COLO829 (cell line): ENCODE measurements around the gene LEF1.
"Not testable (repeated sequence)": the region's sequence is repeated elsewhere in the genome, so short reads cannot be mapped to it uniquely, and the experiment has no call there.

Experiments
- DNase-seq: peaks from one replicate; pipeline ENCODE4 v3.0.0; 2012; ENCODE audit warnings: low spot score

The LEF1 gene

GRCh38 chr4:108060686-108061321 is 107.9 kb downstream of the LEF1 start:
- DNase-seq = peak; percentile 41

- DNase-seq = peak; percentile 80
Observed at GRCh38 chr4:108060164-108060563, 108.6 kb downstream of the LEF1 start.

DNA sequence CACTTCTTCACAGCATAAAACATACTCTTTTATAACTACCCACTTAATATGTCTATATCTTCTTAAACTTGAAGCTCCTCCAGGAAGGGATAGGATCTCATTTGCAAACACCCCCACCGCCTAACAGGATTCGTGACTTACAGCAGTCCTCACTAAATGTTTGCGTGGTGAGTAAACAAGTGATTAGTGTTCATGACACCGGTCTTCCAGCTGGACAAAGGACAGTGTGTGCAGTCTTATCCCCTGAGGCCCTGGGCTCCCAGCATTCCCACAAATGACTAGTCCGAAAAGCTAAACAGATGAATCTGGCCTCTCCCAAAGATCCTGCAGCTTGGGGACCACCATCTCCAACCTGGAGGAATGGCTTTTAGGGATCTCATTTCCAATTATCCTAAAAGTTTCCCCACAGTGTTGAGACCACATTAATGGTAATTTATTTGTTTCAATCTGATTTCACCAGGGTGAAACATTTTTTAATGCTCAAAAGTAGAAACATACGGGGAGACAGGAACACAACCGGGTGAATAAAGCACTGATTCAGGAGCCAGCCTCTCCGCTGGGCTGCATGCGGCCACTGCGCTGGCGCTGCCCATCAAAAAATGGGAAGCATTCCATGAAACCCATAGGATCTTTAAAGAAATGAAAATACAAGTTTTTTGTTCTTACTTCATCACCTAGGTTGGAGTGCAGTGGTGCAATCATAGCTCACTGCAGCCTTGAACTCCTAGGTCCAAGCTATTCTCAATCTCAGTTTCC is 109.9 kb downstream of the LEF1 start:
- peak; percentile 99 for DNase-seq

- no peak for DNase-seq
Observed at GRCh38 chr4:108056418-108056817, 112.3 kb downstream of the LEF1 start.

- DNase-seq = no peak
Observed at GRCh38 chr4:108055787-108056186, 112.9 kb downstream of the LEF1 start.

DNA sequence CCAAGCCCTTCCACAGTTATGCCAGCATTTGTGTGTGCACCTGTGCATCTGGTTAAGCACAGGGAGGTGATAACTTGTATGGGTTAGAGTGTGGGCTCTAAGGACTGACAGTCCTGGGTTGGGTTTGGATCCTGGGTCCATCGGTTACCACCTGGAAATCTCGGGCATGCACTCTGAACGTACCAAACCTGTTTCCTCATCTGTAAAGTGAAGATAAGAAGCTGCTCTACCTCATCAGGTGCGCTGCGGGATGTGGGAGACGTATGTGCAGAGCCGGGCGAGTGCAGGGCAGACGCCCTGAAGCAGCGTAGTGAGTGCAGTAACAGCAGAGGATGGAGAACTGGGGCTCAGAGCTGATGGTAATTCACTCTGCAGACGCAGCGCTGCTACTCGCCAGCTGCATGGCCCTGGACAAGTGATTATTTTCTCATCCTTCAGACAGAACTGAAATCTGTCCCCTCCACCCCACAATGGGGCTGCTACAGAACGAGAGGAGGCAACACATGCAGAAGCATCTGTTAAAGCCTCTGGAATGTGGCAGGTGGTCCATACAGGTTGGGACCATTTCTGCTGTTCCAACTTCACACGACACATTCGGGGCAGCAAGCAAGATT is 114.6 kb downstream of the LEF1 start:
- no peak for DNase-seq

GRCh38 chr4:108053251-108053711 is 115.5 kb downstream of the LEF1 start:
- DNase-seq = no peak

DNA sequence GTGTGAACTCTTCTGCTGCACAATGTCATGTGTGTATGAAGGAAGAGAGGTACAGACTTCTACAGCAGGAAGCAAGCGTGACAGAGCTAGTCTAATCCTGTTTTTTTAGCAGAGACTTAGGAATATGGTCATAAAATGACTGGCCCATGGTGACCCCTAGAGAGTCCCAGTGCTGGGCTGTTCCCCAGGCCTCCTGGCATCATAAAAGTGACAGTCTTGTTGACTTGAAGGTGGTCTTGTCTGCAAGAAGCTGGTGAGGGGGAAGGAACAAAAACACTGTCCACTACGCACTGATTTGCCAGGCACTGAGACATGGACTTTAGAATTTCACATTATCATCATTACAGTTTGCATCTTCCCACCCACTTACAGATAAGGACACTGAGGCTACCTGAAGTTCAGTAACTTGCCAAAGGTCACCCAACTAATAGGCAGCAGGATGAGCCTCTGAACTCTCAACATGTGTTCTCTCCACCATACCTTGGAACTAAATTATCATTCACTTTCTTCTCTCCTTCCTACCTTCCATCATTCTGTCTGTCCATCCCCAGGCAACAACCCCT is 116.1 kb downstream of the LEF1 start:
- no peak for DNase-seq

DNA sequence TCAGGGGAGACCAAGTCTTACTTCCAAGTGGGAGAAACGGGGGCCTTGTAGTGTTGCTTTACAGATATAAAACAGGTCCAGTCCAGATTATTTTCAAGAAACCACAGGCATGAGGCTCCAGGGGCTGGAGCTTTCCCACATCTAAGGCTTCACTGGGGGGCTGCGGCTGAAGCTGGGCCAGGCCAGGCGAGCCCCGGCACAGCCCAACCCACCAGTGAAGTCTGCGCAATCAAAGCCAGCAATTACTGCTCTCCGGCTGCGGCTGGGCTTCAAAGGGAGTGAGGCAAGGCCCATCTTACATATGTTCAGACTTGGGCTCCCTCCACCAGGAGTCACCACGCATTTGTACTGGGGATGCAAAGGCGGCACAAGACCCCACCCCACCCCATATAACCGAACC is 117.4 kb downstream of the LEF1 start:
- DNase-seq = no peak

- DNase-seq = not testable (repeated sequence)
Observed at GRCh38 chr4:108050166-108051111, 118.3 kb downstream of the LEF1 start.

- DNase-seq = no peak
Observed at GRCh38 chr4:108049406-108049805, 119.3 kb downstream of the LEF1 start.

GRCh38 chr4:108048997-108049396 is 119.7 kb downstream of the LEF1 start:
- DNase-seq = no peak

DNA sequence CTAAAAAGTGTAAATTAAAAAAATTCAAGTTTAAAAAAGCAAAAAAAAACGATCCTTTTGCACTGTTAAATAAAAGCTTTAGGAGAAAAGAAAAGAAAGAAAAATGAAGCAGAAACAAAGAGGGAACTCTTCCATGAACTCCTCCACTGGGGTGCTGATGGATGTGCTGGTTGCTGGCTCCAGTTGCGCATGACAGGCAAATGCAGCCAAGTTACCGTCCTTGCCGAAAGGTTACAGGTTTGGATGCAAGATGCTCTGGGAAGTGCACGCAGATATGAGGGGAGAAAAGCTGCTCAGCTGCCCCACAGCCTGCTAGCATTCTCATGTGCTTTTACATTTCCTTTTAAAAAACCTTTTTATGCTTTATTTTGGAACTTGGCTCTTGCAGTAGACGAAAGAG is 120.6 kb downstream of the LEF1 start:
- DNase-seq = no peak

DNA sequence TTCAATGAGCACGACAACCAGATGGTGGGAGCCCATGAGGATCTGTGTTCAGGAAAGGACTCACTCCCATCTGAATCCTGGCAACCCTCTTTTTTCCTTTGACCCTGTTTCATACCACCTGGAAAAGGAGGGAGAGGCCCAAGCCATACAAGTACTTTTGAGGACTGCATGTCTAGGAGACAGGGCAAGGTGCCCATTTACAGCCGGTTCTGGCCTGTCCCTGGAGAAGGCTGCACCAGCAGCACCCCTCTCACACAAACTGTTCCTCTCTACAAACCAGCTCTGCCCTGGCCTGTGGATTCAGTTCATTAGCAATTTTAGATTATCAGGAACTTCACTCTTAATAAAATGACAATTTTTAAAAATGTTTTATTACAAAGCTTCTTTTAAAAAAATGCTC is 121.5 kb downstream of the LEF1 start:
- DNase-seq = no peak

DNA sequence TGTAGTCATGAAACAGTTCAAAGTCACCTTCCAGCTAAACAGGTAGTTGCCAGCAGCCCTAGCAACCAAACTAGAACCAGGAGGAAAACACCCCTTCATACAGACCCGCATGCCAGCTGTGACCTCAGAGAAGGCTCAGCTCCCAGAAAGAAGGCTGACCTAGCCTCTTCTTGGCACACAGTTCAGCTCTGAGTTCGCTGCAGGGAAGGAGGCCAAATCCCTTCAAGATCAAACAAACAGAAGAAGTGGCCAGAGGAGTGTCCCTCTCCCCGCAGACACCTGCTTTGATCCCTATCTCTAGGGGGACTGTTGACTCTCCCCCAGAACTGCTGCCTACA is 123.1 kb downstream of the LEF1 start:
- no peak for DNase-seq

- DNase-seq = no peak
Observed at GRCh38 chr4:108044951-108045686, 123.6 kb downstream of the LEF1 start.

- DNase-seq = no peak
Observed at GRCh38 chr4:108043526-108043925, 125.2 kb downstream of the LEF1 start.

DNA sequence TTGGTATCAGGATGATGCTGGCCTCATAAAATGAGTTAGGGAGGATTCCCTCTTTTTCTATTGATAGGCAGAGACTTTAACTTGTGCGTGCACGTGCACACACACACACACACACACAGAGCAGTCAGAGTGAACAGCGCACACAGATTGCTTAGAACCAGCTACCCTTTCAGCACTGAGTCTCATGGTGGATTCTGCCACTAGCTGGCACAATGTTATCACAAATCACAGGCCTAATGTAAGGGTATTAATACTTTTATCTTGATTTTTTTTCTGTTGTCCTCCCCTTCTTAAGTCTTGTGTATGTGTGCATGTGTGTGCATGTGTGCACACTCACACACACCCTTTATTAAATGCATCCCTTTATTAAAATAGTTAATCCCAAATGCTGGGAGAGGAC is 125.8 kb downstream of the LEF1 start:
- DNase-seq = no peak

DNA sequence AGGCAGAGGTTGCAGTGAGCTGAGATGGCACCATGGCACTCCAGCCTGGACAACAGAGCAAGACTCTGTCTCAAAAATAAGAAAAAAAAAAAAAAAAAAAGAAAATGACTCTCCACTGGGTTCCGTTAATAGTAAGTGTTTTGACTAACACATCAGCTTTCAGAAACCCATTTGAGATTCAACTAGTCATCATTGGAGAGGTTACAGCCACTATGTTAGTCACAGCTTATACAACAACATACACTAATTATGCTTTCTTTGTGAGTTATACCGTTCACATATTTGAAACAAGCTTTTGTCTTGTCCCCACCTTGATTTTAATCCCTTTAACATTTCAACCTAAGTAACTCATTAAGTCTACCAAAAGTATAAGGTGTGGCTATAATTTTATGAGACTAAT is 130.8 kb downstream of the LEF1 start:
- DNase-seq = no peak

GRCh38 chr4:108036213-108036612 is 132.5 kb downstream of the LEF1 start:
- no peak for DNase-seq

- DNase-seq = no peak
Observed at GRCh38 chr4:108035691-108036090, 133.0 kb downstream of the LEF1 start.
